ENCODE measurements around the gene CFAP221.

Gene CFAP221

DNA sequence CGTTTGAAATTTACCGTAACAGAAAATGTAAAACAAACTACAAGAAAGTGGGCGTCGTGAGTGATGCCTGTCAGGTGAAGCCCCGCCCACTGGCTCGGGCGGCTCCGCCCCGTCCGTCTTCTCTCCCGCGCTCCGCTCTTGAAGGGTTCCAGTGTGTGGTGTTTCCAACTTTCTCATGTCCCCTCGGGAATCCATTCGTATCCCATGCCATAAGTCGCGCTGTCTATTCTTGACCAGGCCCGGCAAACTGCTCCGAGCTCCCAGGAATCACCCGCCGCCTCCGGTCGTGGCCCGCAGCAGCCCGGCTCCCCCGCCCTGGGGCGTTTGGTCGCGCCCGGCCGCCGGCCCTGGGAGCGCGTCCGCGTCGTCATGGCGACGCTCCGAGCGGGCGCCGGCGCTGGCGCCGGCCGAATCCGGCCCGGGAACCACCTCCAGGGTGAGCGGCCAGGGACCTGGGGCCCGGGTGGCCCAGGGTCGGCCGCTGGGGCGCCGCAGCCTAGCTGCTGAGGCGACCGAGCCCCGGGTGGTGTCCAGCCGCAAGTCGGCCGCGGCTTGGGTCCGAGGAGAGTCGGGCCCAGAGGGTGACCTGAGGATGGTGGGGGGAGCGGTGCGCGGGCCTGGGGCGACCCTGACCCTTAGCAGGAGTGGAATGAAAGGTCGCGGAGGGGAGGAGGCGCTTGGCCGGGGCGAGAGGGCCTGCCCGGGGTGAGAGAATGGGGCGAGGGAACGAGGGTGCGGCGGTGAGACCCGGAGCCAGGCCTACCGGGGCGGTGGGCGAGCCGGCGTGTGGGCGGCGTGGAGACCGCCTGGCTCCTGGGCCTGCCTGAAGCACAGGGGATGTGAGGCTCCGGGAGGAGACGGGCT, at the start of gene CFAP221:
TSS of gene CFAP221 (plus strand) at position 375 of the 864 bp plus-strand sequence. CDS start 1,683 bp downstream, outside the sequence.
- peak; percentile 31 for DNase-seq

DNA sequence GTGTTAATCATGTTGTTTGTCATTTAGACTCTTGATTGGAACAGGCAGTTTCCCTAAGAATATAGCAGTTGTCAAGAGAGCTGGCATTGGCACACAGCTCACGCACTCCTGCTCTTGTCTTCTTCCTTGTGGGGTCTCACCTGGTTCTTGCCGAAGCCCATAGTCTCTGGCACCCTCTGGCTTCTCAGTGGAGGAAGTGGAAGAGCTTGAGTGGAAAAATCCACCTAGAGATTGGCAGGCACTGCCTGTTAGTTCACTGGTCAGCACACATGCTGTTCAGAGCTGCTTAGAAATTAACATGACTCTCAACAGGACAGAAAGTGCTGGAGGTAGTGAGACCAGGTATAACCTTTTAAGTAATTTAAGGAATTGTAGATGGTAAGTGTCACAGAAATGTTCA, 48.3 kb upstream of the CFAP221 start:
- DNase-seq: no peak

GRCh38 chr2:119496682-119497081, 47.6 kb upstream of the CFAP221 start:
- no peak for DNase-seq

DNA sequence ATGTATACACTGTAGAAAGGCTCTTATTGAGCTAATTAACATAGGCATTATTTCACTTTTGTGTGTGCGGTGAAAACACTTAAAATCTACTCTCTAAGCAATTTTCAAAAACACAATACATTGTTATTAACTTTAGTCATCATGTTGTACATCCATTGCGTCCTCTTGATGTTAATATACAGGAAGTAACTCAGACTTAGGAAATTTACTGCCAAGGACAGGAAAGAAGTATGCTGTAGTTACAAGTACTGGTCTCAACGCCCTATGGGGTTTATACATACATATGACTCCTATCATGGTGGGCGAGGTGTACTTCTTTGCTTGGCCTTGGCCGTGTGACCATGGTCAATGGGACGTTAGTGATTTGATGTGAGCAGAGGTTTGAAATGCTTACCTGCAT, 35.5 kb upstream of the CFAP221 start:
- DNase-seq: no peak

DNA sequence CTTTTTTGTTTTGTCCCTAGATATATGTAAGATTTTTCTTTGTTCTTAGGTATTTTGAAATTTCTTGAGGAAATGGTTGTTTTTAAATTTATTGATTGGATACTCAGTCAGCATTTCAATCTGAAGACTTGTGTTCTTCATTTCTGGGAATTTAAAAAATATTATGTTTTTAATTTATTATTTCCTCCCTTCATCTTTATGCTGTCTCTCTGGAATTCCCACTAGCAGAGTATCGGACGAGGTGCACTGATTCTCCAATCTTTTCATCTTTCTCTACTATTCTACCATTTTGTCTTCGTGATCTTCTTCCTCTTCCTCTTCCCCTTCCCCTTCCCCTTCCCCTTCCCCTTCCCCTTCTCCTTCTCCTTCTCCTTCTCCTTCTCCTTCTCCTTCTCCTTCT, 32.3 kb upstream of the CFAP221 start:
- no peak for DNase-seq

DNA sequence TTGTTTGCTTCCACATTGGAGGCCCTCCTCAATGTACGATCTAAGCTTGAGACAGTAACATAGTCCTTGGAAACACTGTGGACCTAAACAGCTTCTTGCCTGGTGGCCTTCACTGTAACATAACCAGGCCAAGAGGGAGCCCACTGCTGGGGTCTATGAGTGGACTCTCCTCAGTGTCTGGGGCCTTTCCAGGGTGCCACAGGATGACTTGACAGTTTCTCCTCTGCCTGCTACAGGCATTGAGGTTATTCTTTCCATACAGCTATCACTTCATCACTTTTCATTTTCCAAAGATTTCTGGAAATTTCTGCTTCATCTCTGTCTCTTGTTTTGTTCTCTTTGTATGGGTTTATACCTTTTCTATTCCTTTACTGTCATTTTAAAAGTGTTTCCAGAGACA, 31.3 kb upstream of the CFAP221 start:
- no peak for DNase-seq

GRCh38 chr2:119513832-119514231, 30.4 kb upstream of the CFAP221 start:
- DNase-seq: no peak

GRCh38 chr2:119516121-119516520, 28.1 kb upstream of the CFAP221 start:
- no peak for DNase-seq

GRCh38 chr2:119517433-119517832, 26.8 kb upstream of the CFAP221 start:
- peak; percentile 6 for DNase-seq

DNA sequence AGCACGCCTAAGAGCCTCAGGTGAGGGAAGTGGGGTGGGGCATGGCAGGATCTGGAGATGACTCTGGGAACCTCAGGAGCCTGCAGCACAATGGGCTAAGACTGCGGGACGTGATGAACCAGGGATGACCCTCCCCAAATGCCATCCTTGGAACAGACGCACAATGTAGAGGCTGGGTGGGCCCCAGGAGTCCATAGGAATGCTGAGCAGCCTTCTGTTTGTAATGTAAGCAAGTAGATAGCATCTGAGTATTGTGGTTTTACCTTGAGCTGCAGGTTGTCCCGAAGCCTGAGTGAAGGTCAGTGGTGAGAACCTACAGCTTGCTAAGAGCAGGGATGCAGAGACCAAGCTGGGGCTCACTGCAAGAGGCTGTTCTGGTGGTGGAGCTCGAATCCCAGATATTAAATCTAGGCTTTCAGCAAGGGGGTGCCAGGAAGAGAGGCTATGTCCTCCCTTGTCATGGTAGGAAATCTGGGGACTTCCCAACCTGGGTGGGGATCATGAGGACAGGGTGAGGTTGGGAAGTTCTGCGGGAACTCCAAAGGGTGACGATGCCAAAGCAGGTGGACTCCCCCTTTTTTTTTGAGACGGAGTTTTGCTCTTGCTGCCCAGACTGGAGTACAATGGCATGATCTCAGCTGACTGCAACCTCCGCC, 25.7 kb upstream of the CFAP221 start:
- DNase-seq: no peak

DNA sequence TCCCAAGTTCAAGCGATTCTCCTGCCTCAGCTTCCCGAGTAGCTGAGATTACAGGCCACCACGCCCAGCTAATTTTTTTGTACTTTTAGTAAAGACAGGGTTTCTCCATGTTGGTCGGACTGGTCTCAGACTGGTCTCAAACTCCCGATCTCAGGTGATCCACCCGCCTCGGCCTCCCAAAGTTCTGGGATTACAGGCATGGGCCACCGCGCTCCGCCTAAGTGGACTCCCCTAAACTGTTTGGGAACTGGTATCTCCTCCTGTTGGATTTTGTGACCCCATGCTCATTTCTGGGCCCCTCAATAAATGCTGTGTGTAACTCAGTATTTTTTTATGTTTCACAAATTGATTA, 25.2 kb upstream of the CFAP221 start:
- no peak for DNase-seq

DNA sequence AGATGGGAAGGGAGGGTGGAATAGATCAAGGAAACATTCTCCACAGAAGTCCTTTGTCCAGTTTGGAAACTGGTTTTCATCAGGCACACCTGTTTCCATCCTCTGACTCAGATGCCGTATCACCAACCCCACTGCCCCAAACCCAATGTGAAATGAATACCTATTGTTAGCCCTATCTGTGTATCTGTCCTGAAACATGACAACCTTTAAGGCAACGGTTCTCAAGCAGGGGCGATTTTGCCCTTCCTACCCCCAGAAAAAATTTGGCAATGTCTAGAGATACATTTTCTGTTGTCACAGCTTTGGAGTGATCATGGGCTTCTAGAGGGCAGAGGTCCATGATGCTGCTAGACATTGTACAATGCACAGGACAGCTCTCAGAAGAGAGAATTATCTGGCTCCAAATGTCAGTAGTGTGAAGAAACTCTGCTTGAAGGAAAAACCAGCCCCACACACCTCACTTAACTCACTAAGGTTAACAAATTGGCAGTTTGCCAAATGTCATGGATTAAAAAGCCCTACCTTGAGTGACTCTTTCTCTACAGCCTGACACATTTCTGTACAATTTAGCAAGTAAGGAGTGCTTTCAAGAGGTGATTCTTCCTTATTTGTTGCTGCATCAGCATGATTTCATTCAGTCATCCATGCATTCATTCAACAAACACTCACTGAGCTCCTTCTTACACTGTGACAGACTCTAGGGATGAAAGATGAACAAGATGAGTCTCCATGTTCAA, 23.4 kb upstream of the CFAP221 start:
- no peak for DNase-seq

DNA sequence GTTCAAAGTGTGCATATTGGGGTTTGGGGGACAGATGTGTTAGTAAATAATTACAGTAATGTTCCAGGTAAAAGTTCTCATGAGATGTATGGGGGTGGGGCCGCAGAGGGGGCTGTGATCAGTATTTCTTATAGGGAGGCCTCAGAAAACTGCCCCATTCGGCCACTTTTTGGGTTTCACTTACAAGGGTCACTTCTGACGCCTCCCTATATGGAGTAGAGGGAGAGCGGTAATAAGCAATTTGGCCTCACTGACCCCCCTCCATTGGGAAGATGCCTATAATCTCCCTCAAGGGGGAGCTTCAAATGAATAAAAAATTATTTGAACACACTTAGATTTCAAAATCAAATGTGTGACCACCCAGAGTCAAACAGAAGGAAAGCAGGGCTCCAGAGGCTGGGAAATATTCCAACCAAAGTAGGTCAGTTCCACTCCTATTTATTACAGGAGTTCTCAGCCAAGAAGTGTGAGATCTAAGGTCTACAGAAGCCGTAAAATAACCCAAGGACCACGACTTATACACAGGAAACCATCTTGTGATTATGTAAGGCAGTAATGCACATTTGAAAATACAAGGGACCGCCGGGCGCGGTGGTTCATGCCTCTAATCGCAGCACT, 22.7 kb upstream of the CFAP221 start:
- DNase-seq: no peak

GRCh38 chr2:119522671-119523070, 21.6 kb upstream of the CFAP221 start:
- no peak for DNase-seq

- no peak for DNase-seq
Measured at GRCh38 chr2:119523383-119523951, 20.8 kb upstream of the CFAP221 start.

DNA sequence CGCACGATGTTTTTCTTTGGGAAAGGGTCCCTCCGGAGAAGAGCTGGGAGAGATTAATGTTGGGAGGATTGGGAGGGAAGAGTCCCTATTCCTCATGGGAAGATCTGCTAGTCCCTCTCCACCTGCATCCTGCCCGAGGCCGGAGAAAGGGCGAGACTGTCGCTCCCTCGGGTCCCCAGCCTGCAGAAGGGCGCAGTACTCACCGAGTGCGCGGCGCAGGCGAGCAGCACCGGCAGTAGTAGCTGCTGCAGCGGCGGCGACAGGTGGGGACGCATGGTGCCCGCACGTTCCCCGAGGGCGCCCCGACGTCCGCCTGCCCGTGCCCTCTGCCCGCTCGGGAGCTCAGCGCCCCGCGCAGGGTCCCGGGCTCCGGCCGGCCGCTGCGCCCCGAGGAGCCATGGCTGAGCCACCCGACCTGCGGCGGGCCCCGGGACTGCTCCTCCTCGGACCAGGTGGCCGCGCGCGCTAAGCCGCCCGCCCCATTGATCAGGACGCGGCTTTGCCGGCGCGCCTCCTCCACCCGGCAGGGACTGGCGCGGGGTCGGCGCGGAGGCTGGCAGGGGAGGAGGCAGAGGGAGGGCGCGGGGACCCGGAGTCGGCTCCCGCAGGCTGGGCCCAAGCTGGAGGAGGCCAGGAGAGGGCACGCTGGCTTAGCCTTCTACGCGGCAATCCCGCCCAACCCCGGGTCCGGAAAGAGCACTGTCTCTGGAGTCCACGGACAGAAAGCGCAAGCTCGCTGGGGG, 20.1 kb upstream of the CFAP221 start, which contains the start of gene SCTR:
TSS of gene SCTR (minus strand) at position 532 of the 743 bp plus-strand sequence. CDS start at position 275, 257 bp downstream.
- DNase-seq: no peak

- no peak for DNase-seq
Measured at GRCh38 chr2:119525614-119526013, 18.6 kb upstream of the CFAP221 start.

DNA sequence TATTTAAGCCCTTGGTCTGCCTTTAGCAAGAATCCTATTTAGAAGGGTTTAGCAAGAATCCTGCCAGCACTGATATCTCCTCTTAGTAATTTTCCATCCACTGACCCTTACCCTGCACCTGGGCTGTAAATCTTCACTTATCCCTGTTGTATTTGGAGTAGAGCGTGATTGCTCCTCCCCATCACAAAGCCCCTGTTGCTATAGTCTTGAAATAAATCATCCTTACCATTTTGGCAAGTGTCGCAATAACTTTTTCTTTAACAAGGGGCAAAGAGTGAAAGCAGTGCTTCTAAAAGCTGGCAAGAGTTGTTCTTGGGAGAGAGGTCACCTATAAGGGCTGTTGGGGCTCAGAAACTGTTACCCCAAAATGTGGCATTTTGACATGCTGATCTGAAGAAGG, 16.2 kb upstream of the CFAP221 start:
- no peak for DNase-seq

DNA sequence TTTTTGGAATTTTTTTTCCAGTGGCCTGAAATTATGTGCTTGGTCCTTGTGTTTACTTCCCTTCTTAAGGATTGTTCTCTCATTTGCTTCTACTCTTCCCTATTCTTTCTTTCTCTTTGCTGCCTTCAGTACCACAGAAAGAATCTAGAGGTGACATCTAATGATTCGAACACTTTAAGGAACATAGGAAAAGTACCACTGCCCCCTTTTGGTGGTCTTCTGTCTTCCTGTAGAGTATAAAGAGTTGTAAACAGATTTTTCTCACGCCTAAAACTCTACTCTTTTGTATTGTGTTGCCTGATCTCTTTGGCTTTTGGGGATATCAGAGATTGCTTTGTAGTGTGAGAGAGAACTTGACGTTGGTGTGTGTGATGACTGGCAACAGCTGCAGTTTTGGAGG, 13.0 kb upstream of the CFAP221 start:
- no peak for DNase-seq

GRCh38 chr2:119533560-119533959, 10.7 kb upstream of the CFAP221 start:
- DNase-seq: no peak

DNA sequence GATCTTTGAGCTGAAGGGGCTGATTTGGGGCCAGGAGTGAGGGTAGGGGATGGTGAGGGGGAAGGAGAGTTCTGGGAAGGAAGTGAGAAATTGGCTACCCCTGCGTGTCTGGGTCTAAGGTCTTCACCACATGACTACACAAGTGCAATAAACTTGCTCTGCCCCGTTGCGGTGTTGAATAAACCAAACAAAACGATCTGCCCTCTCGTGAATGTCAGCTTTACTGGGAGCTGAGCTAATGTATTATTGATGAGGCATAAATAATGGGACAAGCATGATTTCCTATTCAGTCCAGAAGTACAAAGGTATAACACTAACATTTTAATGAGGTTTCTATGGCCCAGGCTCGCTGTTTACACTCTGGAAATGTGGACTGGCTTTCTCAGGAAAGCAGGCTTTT, 8.0 kb upstream of the CFAP221 start:
- DNase-seq: no peak

DNA sequence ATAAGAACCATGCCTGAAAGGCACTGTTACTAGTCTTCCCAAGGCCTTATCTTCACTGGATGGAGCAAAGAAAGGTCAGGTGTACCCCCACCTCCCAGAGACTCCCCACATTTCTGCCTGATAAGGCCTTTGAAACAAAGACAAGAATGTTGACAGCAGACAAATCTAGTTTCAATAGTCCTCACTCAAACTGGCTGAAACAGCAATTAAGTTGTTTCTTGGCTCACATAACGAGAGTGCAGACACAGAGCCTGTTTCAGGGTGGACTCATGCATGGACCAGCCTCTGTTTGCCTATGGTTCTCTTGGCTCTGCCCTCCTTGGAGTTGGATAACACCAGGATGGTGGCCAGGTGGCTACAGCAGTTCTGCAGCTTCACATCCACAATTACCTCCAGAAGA, 7.5 kb upstream of the CFAP221 start:
- no peak for DNase-seq
